B cell (primary cell): Measurements from ENCODE around the gene DSG2. TPM values are rescaled to one million over a fixed set of nuclear protein-coding genes. Genes with fewer than 3 reads are reported as not detected.

Source experiments
- ATAC-seq: fragments of 200-7000 bp; cut with Tn5 transposase; one replicate; pipeline ENCODE4 v1.10.0; 2021; ENCODE audit warnings: low read depth, mild to moderate bottlenecking, moderate number of reproducible peaks, moderate library complexity
- CTCF ChIA-PET: fragments of 350-600 bp; sonication (Branson Sonifier 250); formaldehyde crosslinking; loops from one replicate; lab custom pipeline; 2021; ENCODE audit warnings: antibody characterized with exemption, inconsistent platforms; lab: Charles Lee
- POLR2A ChIA-PET: fragments of 350-600 bp; sonication (Branson Sonifier 250); formaldehyde crosslinking; loops from one replicate; lab custom pipeline; 2021; ENCODE audit warnings: antibody characterized with exemption; lab: Charles Lee
- DNase-seq: peaks from one replicate; pipeline ENCODE4 v3.0.0; 2013
- H2AFZ ChIP-seq: 2 replicates; pipeline ENCODE4 v1.6.1; 2012; ENCODE audit warnings: mild to moderate bottlenecking, low read depth, low read length; ENCODE audit not compliant: insufficient read depth, poor library complexity, severe bottlenecking
- H3K27ac ChIP-seq, 2 donors: 1 replicate in 1 of 2; 2 replicates in 1 of 2; pipeline ENCODE4 v1.5.1; 2012 to 2013; ENCODE audit warnings: low read length in 2 of 2, mild to moderate bottlenecking in 2 of 2, moderate library complexity in 1 of 2
- H3K27me3 ChIP-seq, 4 experiments: fragments of 200-600 bp in 1 of 4; sonication (generic) in 1 of 4; replicated peaks in 1 of 4; 1 replicate in 2 of 4; 2 replicates in 2 of 4; pipeline versions ENCODE4 v1.6.1 to v1.7.0; 2013 to 2016; ENCODE audit warnings: low read length in 3 of 4, mild to moderate bottlenecking in 2 of 4, mixed read lengths in 1 of 4, moderate library complexity in 1 of 4; ENCODE audit not compliant: insufficient read depth in 4 of 4, control insufficient read depth in 3 of 4; ENCODE audit errors: control extremely low read depth in 1 of 4
- H3K36me3 ChIP-seq, 2 experiments: replicated peaks in 1 of 2; 1 replicate in 1 of 2; 2 replicates in 1 of 2; pipeline versions ENCODE4 v1.6.1 to v1.7.1; 2013; ENCODE audit warnings: low read length in 1 of 2; ENCODE audit not compliant: insufficient read depth in 2 of 2, control insufficient read depth in 1 of 2; ENCODE audit errors: control extremely low read depth in 1 of 2, extremely low read depth in 1 of 2
- H3K4me1 ChIP-seq, 2 donors: fragments of 200-600 bp in 1 of 2; sonication (generic) in 1 of 2; 1 replicate in 1 of 2; 2 replicates in 1 of 2; pipeline versions ENCODE4 v1.5.1 to v1.6.1; 2013 to 2017; ENCODE audit warnings: low read length in 2 of 2; ENCODE audit not compliant: control insufficient read depth in 2 of 2, insufficient read depth in 2 of 2
- H3K4me2 ChIP-seq: replicated peaks from 2 replicates; pipeline ENCODE3; 2012; ENCODE audit warnings: mild to moderate bottlenecking, low read depth, low read length; ENCODE audit not compliant: poor library complexity, severe bottlenecking
- H3K4me3 ChIP-seq, 5 experiments: fragments of 200-600 bp in 1 of 5; sonication (generic) in 1 of 5; 1 replicate in 3 of 5; 2 replicates in 2 of 5; pipeline versions ENCODE4 v1.5.1 to v1.7.0; 2011 to 2016; ENCODE audit warnings: low read length in 4 of 5, mild to moderate bottlenecking in 4 of 5, low read depth in 2 of 5, control low read depth in 1 of 5, moderate library complexity in 1 of 5; ENCODE audit not compliant: insufficient read depth in 1 of 5; ENCODE audit errors: control extremely low read depth in 1 of 5, extremely low read depth in 1 of 5
- H3K79me2 ChIP-seq: fragments of 200-600 bp; sonication (generic); one replicate; pipeline ENCODE4 v1.6.0; 2016; ENCODE audit warnings: low read length; ENCODE audit not compliant: control insufficient read depth, insufficient read depth
- H3K9ac ChIP-seq: fragments of 200-600 bp; sonication (generic); 2 replicates; pipeline ENCODE4 v1.6.1; 2017; ENCODE audit warnings: mild to moderate bottlenecking, low read length, moderate library complexity
- H3K9me3 ChIP-seq, 3 donors: one replicate each; pipeline versions ENCODE4 v1.6.1 to v1.7.1; 2013; ENCODE audit warnings: low read length in 2 of 3; ENCODE audit not compliant: control insufficient read depth in 2 of 3, insufficient read depth in 1 of 3; ENCODE audit errors: control extremely low read depth in 1 of 3
- H4K20me1 ChIP-seq: 2 replicates; pipeline ENCODE4 v1.6.0; 2012; ENCODE audit warnings: mild to moderate bottlenecking, low read length; ENCODE audit not compliant: insufficient read depth, control insufficient read depth, poor library complexity, severe bottlenecking
- H3K27ac Mint-ChIP-seq: one replicate; pipeline ENCODE4 v1.8.0; 2021; ENCODE audit warnings: mixed read lengths
- H3K27me3 Mint-ChIP-seq: one replicate; pipeline ENCODE4 v1.8.0; 2021; ENCODE audit warnings: mixed read lengths
- H3K4me1 Mint-ChIP-seq: one replicate; pipeline ENCODE4 v1.8.0; 2021; ENCODE audit warnings: mixed read lengths
- H3K4me3 Mint-ChIP-seq: one replicate; pipeline ENCODE4 v1.8.0; 2021; ENCODE audit warnings: mixed read lengths
- H3K9me3 Mint-ChIP-seq: one replicate; pipeline ENCODE4 v1.8.0; 2022; ENCODE audit warnings: mixed read lengths; ENCODE audit not compliant: insufficient read depth
- CTCF ChIP-seq: fragments of 200-600 bp; IDR thresholded peaks from one replicate; pipeline ENCODE4 v1.8.0; 2022; ENCODE audit warnings: antibody characterized with exemption, mild to moderate bottlenecking
- EZH2 ChIP-seq: IDR thresholded peaks from 2 replicates; pipeline ENCODE4 v1.6.1; 2012; ENCODE audit warnings: borderline replicate concordance, low read depth, mild to moderate bottlenecking, moderate library complexity, low read length; ENCODE audit not compliant: insufficient read depth, poor library complexity, severe bottlenecking
- WGBS: methylation state at CpG from one replicate; pipeline ENCODE4 v1.1.5; 2013; ENCODE audit warnings: missing lambda C conversion rate; ENCODE audit not compliant: insufficient coverage; 5-methylcytosine and 5-hydroxymethylcytosine counted together
- intact Hi-C: fragments of 100-400 bp; cut with micrococcal nuclease; formaldehyde crosslinking; loops from one replicate; pipeline ENCODE4 v1.10.0; 2022
- polyA plus RNA-seq: library from polyadenylated mRNA; depleted of rRNA; stranded (reverse); fragments of >200 nt; gene quantifications from 2 replicates; pipeline ENCODE4 v1.2.3, GENCODE V29; 2012
- total RNA-seq, 2 donors: library from RNA; stranded (reverse); fragments of 120-200 nt in 1 of 2; gene quantifications; 1 replicate in 1 of 2; 2 replicates in 1 of 2; pipeline versions ENCODE4 v1.2.3 to v1.2.4, GENCODE V29; 2013 to 2022

Gene DSG2
- total and polyA plus RNA-seq, 2 donors (not counting 1 experiment from before 2014, with no cell fraction given) = not detected

- Histone ChIP-seq H3K9ac (no peak overlapping the region), H3K36me3 (no peaks in the 10 kb centered on the region), H3K27ac (no peak overlapping the region), H4K20me1 (no peaks in the 10 kb centered on the region), H3K9me3 (no peaks in the 10 kb centered on the region), H3K4me3 (no peak overlapping the region), H3K4me1 (no peaks in the 10 kb centered on the region), H3K79me2 (no peaks in the 10 kb centered on the region), H3K4me2 (no peak overlapping the region), H2AFZ (no peak overlapping the region), H3K27me3 (no peaks in the 10 kb centered on the region)
- no peaks in the 10 kb centered on the region for H3K9me3 Mint-ChIP-seq
- no peaks in the 10 kb centered on the region for H3K4me1 Mint-ChIP-seq
- WGBS = no CpG with 5 or more reads among the region's 1 CpG
- POLR2A ChIA-PET = no interaction called here
- H3K27me3 Mint-ChIP-seq = peaks cover 9% of the 10 kb centered on the region
- CTCF ChIA-PET = no interaction called here
- no peak overlapping the region for H3K4me3 Mint-ChIP-seq
- no peak for TF ChIP-seq EZH2
- no peak for TF ChIP-seq CTCF
- intact Hi-C loops = no loop called here
- DNase-seq (no peak), ATAC-seq (no peak)
- H3K27ac Mint-ChIP-seq = no peak overlapping the region
Observed at GRCh38 chr18:31508781-31509180, 10.8 kb downstream of the DSG2 start.

- H3K4me1 Mint-ChIP-seq = no peaks in the 10 kb centered on the region
- H2AFZ ChIP-seq = no peak overlapping the region
- H4K20me1 ChIP-seq = no peaks in the 10 kb centered on the region
- H3K27me3 ChIP-seq = no peaks in the 10 kb centered on the region
- no peaks in the 10 kb centered on the region for H3K79me2 ChIP-seq
- DNase-seq (no peak), ATAC-seq (no peak)
- TF ChIP-seq CTCF = no peak
- TF ChIP-seq EZH2 = no peak
- H3K9me3 Mint-ChIP-seq = no peaks in the 10 kb centered on the region
- no CpG with 5 or more reads among the region's 3 CpGs for WGBS
- no peaks in the 10 kb centered on the region for H3K9me3 ChIP-seq
- H3K4me3 ChIP-seq = no peak overlapping the region
- no peak overlapping the region for H3K27ac Mint-ChIP-seq
- H3K4me2 ChIP-seq = no peak overlapping the region
- no peak overlapping the region for H3K9ac ChIP-seq
- intact Hi-C loops = no loop called here
- peaks cover 9% of the 10 kb centered on the region for H3K27me3 Mint-ChIP-seq
- ChIA-PET POLR2A (no interaction called here), CTCF (no interaction called here)
- H3K4me1 ChIP-seq = no peaks in the 10 kb centered on the region
- H3K4me3 Mint-ChIP-seq = no peak overlapping the region
- no peaks in the 10 kb centered on the region for H3K36me3 ChIP-seq
- H3K27ac ChIP-seq = no peak overlapping the region
Observed at GRCh38 chr18:31509571-31509970, 11.6 kb downstream of the DSG2 start.
